Smooth muscle cell (in vitro differentiated cells): Measurements from ENCODE around the gene KRTAP2-4. TPM values are rescaled to one million over a fixed set of nuclear protein-coding genes. Genes with fewer than 3 reads are reported as not detected.
"Not testable (repeated sequence)": the region's sequence is repeated elsewhere in the genome, so short reads cannot be mapped to it uniquely, and the experiment has no call there.

Source experiments
- DNase-seq: peaks from one replicate; lab custom pipeline; 2025; ENCODE audit not compliant: unreplicated experiment; lab: John Stamatoyannopoulos, UW
- H2AFZ ChIP-seq: fragments of 200-600 bp; sonication (generic); 2 replicates; pipeline ENCODE4 v1.6.0; 2016; ENCODE audit warnings: antibody characterized with exemption, low read depth, mild to moderate bottlenecking
- H3F3A ChIP-seq: fragments of 200-600 bp; sonication (generic); 2 replicates; pipeline ENCODE4 v1.6.0; 2017; ENCODE audit warnings: antibody characterized with exemption, low read depth
- H3K27ac ChIP-seq: fragments of 200-600 bp; sonication (generic); 2 replicates; pipeline ENCODE4 v1.5.1; 2016; ENCODE audit warnings: low read depth, mild to moderate bottlenecking
- H3K27me3 ChIP-seq: fragments of 200-600 bp; sonication (generic); 2 replicates; pipeline ENCODE4 v1.6.1; 2016; ENCODE audit warnings: low read depth, mild to moderate bottlenecking
- H3K36me3 ChIP-seq: fragments of 200-600 bp; sonication (generic); 2 replicates; pipeline ENCODE4 v1.5.1; 2016; ENCODE audit warnings: low read depth
- H3K4me1 ChIP-seq: fragments of 200-600 bp; sonication (generic); 2 replicates; pipeline ENCODE4 v1.5.1; 2016; ENCODE audit warnings: low read depth
- H3K4me2 ChIP-seq: fragments of 200-600 bp; sonication (generic); 2 replicates; pipeline ENCODE4 v1.6.0; 2016; ENCODE audit warnings: mild to moderate bottlenecking
- H3K4me3 ChIP-seq: fragments of 200-600 bp; sonication (generic); 2 replicates; pipeline ENCODE4 v1.5.1; 2016; ENCODE audit warnings: mild to moderate bottlenecking
- H3K79me2 ChIP-seq: fragments of 200-600 bp; sonication (generic); 2 replicates; pipeline ENCODE4 v1.6.0; 2016; ENCODE audit warnings: low read depth, mild to moderate bottlenecking
- H3K9ac ChIP-seq: fragments of 200-600 bp; sonication (generic); 2 replicates; pipeline ENCODE4 v1.6.0; 2016; ENCODE audit warnings: low read depth
- H3K9me3 ChIP-seq: fragments of 200-600 bp; sonication (generic); replicated peaks from 2 replicates; pipeline ENCODE4 v1.5.1; 2016; ENCODE audit warnings: low read depth
- H4K20me1 ChIP-seq: fragments of 200-600 bp; sonication (generic); 2 replicates; pipeline ENCODE4 v1.6.0; 2016; ENCODE audit warnings: low read depth
- WGBS: methylation state at CpG from one replicate; pipeline ENCODE4 v1.1.7; 2016; ENCODE audit warnings: low lambda C conversion rate; 5-methylcytosine and 5-hydroxymethylcytosine counted together
- polyA plus RNA-seq: library from polyadenylated mRNA; unstranded; fragments of >200 nt; fragmentation: Nextera tagmentation; extraction: Ambion mirVana; gene quantifications from 2 replicates; pipeline ENCODE4 v1.2.1, GENCODE V29; 2016
- total RNA-seq: library from RNA; depleted of rRNA; stranded (reverse); fragments of >200 nt; gene quantifications from 2 replicates; pipeline ENCODE4 v1.2.3, GENCODE V29; 2014
- TF ChIP-seq, protein P1 (sequence below): fragments of 200-600 bp; sonication (generic); IDR thresholded peaks from 2 replicates; pipeline ENCODE4 v1.5.1; 2017; ENCODE audit warnings: borderline replicate concordance, mild to moderate bottlenecking, antibody characterized with exemption; ENCODE audit not compliant: insufficient read depth, poor library complexity, severe bottlenecking

KRTAP2-4 gene
- total and polyA plus RNA-seq, 2 experiments from 2014 or later = not detected

DNA sequence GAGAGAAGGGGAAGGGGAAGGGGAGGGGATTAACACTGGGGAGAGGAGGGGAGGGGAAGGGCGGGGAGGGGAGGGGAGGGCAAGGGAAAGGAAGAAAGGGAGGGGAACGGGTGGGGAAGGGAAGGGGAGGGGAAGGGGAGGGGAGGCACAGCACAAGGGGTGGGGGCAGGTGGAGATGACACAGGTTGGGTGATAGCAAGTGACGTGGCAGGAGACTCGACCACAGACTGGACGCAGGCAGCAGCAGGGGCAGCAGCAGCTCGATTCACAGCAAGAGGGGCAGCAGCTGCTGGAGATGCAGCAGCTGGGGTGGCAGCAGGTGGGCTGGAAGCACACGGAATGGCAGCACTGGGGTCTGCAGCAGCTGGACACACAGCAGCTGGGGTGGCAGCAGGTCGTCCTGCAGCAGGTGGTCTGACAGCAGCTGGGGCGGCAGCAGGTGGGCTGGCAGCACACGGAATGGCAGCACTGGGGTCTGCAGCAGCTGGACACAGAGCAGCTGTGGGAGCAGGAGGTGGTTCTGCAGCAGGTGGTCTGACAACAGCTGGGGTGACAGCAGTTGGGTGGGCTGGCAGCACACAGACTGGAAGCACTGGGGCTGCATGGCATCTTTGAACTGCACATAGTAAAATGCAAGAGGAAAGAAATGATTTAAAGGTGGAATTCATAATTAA is 36.0 kb upstream of the KRTAP2-4 start, which contains the start of gene KRTAP4-16:
TSS of gene KRTAP4-16 (minus strand) at position 624 of the 674 bp plus-strand sequence. CDS start at position 624, 0 bp downstream.
- no peak for DNase-seq
- H3F3A ChIP-seq = no peaks in the 10 kb centered on the region
- H3K9me3 ChIP-seq = no peaks in the 10 kb centered on the region
- 73% methylated on average over 8 of the region's 10 CpGs for WGBS
- no peak within 1 kb of the TSS for H3K4me2 ChIP-seq
- no peaks in the 10 kb centered on the region for H3K79me2 ChIP-seq
- no peak within 1 kb of the TSS for H2AFZ ChIP-seq
- peaks cover 8% of the 10 kb centered on the region for H3K4me1 ChIP-seq
- no peak within 1 kb of the TSS for H3K27ac ChIP-seq
- H3K27me3 ChIP-seq = no peaks in the 10 kb centered on the region
- H4K20me1 ChIP-seq = no peaks in the 10 kb centered on the region
- H3K4me3 ChIP-seq = no peak within 1 kb of the TSS
- TF ChIP-seq, protein P1, sequence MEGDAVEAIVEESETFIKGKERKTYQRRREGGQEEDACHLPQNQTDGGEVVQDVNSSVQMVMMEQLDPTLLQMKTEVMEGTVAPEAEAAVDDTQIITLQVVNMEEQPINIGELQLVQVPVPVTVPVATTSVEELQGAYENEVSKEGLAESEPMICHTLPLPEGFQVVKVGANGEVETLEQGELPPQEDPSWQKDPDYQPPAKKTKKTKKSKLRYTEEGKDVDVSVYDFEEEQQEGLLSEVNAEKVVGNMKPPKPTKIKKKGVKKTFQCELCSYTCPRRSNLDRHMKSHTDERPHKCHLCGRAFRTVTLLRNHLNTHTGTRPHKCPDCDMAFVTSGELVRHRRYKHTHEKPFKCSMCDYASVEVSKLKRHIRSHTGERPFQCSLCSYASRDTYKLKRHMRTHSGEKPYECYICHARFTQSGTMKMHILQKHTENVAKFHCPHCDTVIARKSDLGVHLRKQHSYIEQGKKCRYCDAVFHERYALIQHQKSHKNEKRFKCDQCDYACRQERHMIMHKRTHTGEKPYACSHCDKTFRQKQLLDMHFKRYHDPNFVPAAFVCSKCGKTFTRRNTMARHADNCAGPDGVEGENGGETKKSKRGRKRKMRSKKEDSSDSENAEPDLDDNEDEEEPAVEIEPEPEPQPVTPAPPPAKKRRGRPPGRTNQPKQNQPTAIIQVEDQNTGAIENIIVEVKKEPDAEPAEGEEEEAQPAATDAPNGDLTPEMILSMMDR = no peak
- H3K9ac ChIP-seq = no peak within 1 kb of the TSS
- no peaks in the 10 kb centered on the region for H3K36me3 ChIP-seq

DNA sequence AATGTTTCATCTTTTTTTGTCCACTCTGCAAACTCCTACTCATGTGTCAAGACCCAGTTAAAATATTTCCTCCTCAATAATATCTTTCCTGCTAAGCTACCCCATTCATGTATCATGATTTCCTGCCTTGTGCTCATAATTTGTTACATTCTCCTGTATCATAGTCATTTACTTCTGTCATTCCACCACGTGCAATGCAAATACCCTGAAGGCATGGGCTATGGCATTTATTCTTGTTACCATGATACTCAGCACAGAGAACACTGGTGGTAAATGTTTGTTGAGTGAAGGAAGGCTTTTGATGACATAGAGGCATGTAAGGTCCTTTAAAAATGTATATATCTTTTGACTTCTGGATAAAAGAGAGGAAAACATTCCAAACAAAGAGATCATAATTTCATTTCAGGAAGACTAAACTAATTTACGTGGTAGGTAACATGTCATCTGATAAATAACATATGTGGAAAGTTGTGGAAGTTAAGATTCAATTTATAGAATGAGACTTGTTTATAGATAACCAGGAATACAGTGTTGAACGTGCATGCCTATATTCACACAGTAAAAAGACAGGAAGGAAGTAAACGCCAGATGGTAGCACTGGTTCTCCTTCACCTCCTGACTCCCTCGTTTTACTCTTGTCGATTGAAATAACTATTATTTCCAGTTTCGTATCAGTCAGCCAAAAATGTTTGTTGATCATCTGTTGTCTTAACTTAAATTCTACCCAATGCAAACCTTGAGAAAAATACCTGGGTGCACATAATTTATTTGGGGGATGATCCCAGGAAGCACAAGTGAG is 34.2 kb upstream of the KRTAP2-4 start:
- H2AFZ ChIP-seq, H3F3A ChIP-seq, H3K79me2 ChIP-seq, H3K27me3 ChIP-seq, H3K4me1 ChIP-seq, H3K4me3 ChIP-seq, H3K9me3 ChIP-seq, H3K9ac ChIP-seq, H3K36me3 ChIP-seq, H4K20me1 ChIP-seq, DNase-seq: not testable (repeated sequence)
- Histone ChIP-seq H3K27ac (peak overlapping the region; percentile 62), H3K4me2 (peak overlapping the region; percentile 61)
- 79% methylated on average over 7 of the region's 7 CpGs for WGBS

DNA sequence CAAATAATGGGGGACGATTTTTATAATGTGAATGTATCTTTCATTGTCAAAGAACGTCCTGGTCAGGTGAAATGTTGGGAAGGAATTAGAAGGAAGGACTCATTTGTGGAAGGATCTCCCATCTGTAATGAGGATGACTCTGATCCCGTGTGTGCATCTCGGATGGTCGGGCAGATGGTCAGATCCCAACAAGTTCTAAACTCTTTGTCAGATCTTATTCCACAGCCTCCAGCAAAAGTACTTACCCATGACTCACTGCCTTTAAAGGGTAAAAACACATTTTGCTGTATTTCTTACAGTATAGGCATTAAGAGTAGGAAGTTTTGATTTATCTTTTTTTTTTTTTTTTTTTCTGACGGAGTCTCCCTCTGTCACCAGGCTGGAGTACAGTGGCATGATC is 32.8 kb upstream of the KRTAP2-4 start:
- H4K20me1 ChIP-seq = no peaks in the 10 kb centered on the region
- no peak overlapping the region for H3K4me3 ChIP-seq
- H3K4me2 ChIP-seq = peak overlapping the region; percentile 61
- H3K27ac ChIP-seq = peak overlapping the region; percentile 39
- TF ChIP-seq, protein P1 = no peak
- H3K36me3 ChIP-seq = no peaks in the 10 kb centered on the region
- peaks cover 4% of the 10 kb centered on the region for H3K4me1 ChIP-seq
- H3F3A ChIP-seq = no peaks in the 10 kb centered on the region
- no peak overlapping the region for H2AFZ ChIP-seq
- H3K9ac ChIP-seq = no peak overlapping the region
- H3K27me3 ChIP-seq = no peaks in the 10 kb centered on the region
- no peak for DNase-seq
- no peaks in the 10 kb centered on the region for H3K79me2 ChIP-seq
- 72% methylated on average over 6 of the region's 6 CpGs for WGBS
- no peaks in the 10 kb centered on the region for H3K9me3 ChIP-seq

DNA sequence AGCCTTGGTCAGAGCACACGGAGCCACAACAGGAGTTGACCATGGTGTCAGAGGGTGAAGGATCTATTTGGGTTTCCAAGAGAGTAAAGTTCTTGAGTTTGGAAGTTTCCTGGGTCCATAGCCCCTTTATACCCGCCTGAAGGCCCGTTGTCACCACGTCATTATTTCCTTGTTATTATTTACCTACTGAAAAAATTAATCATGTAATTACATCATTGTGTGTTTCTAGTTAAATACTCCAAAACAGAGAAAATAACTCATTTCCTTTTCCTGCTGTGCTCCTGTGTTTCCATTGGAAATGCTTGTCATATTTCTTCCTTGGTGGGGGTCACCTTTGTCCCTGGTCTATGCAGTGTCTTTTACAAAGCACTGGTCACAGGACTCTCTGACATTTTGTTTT is 32.4 kb upstream of the KRTAP2-4 start, which contains the start of gene KRTAP4-8:
TSS of gene KRTAP4-8 (minus strand) at position 101 of the 400 bp plus-strand sequence. CDS start at position 43, 58 bp downstream.
- no peaks in the 10 kb centered on the region for H3K36me3 ChIP-seq
- no peak within 1 kb of the TSS for H3K4me3 ChIP-seq
- no peaks in the 10 kb centered on the region for H3F3A ChIP-seq
- no peak within 1 kb of the TSS for H3K9ac ChIP-seq
- no peak for DNase-seq
- H4K20me1 ChIP-seq = no peaks in the 10 kb centered on the region
- no peaks in the 10 kb centered on the region for H3K79me2 ChIP-seq
- H2AFZ ChIP-seq = no peak within 1 kb of the TSS
- TF ChIP-seq, protein P1 = no peak
- 85% methylated on average over 4 of the region's 4 CpGs for WGBS
- H3K9me3 ChIP-seq = no peaks in the 10 kb centered on the region
- H3K4me1 ChIP-seq = peaks cover 4% of the 10 kb centered on the region
- H3K27me3 ChIP-seq = no peaks in the 10 kb centered on the region
- H3K4me2 ChIP-seq = peak within 1 kb of the TSS; percentile 61
- peak within 1 kb of the TSS; percentile 62 for H3K27ac ChIP-seq
